Effector CD8-positive, alpha-beta T cell (primary cell): ENCODE measurements around the gene NAT9.
A peak's percentile ranks its signal among the peaks of the same experiment; 100 is the strongest.

ENCODE experiments used
- DNase-seq: peaks from one replicate; lab custom pipeline; 2025; lab: John Stamatoyannopoulos, UW

The NAT9 gene

DNA sequence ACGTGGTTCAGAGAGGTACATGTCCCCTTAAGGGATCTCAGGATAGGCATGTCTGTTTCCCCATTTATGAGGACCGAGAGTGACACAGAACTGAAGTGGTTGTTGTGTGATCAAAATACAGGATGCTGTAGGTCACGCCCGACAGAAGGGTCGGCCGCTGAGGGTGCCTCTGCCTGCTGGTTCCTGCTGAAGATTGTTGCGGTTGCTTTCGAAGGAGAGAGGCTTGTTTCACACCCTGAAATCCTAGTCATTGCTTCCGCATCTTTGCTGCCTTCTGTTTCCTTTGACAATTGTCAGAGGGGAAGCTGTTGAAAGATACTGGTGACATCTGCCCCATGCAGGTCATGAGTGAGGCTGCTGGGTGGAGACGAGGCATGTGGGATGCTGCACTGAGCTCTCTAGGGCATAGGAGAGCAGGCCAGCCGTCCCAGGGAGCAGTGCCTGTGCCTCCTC, 3.8 kb upstream of the NAT9 start:
- peak; percentile 8 for DNase-seq

DNA sequence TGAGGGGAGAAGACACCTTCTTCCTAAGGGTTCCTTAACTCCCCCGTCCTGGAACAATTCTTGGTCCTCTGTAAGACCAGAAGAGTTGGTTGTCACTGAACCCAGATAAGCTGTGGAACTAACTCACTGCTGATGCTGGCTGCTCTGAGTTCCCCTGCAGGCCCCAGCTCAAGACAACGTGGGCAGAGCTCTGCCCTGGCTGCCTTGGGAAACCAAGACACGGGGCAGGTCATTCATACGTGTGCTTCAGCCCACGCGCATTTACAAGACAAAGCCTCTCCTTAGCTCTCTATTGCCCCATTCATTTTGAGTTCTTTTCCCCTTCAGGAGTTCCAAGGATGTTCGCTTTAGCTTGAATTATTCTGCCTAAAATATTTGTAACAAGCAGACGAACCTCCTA, 3.4 kb upstream of the NAT9 start:
- no peak for DNase-seq

- DNase-seq: no peak
These were observed 2.8 kb upstream of the NAT9 start for GRCh38 chr17:74778960-74779359.

DNA sequence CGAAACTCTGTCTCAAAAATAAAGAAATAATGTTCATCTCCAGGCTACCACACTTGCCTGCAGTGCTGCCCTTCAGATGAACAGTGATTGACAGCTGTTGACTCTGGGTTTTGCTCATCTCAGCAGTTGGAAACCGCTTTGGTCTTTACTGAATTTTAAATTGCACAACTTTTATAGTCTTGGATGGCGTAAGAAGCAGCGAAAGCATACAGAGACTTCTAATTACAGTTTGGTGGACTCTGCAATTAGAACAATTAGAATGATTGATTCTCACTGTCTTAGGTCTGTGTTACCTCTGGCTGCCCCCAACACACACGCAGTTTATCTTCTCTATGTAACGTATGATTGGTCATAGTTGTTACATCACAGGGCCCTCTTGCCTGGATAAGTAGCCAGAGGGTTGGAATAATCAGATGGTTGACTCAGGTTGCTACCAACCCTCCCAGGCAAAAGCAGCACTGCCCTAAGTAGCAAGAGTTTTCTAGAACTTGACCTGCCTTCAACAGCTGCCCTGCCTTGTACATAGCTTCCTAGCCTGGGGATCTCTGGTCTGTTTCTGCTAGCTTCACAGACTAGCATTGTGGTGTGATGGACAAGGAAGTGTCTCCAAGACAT, 1.9 kb upstream of the NAT9 start:
- no peak for DNase-seq

GRCh38 chr17:74776990-74777389, 845 bp upstream of the NAT9 start:
- DNase-seq: no peak

- DNase-seq: no peak
These were observed 619 bp downstream of the NAT9 start for GRCh38 chr17:74775409-74776043.

GRCh38 chr17:74773871-74774286, 2.3 kb downstream of the NAT9 start:
- no peak for DNase-seq

GRCh38 chr17:74773414-74773813, 2.7 kb downstream of the NAT9 start:
- DNase-seq: no peak

- no peak for DNase-seq
These were observed 4.1 kb downstream of the NAT9 start for GRCh38 chr17:74772053-74772452.

- no peak for DNase-seq
These were observed 4.7 kb downstream of the NAT9 start for GRCh38 chr17:74771319-74771914.

DNA sequence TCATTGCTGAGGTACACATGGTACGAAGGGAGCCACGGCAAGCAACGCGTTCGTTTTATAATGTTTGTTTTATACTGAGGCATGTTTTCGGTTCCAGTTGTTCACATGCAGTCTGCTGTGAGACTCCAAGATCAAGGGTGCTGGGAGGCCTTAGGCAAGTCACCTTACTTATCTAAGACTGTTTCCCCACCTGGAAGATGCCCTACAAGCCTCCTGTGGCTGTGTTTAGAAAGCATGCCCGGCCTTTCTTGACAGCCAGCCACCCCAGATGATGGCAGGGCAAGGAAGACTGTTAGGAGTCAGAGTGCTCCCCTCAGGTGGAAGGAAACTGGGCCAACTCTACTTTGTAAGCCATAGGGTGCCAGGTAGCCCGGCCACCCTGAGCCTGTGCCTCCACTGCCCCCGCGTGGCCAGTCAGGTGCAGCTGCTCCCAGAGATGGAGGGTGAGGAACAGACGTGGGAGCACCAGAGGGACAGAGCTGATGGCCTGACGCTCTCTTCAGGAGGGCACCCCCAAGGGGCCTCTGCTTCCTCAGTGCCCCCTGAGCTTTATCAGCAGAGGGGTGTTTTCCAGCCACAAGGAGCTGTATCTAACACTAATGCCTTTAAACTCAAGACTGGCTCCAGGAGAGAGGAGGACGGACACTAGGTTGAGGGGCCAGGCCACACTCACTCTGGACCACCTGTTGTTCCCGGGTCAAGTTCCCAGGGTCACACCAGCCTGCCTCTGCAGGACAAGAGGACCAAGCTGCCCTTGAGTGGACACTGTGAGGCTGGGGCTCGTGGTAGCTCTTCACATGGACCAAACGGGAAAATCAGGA, 5.4 kb downstream of the NAT9 start:
- peak; percentile 61 for DNase-seq

DNA sequence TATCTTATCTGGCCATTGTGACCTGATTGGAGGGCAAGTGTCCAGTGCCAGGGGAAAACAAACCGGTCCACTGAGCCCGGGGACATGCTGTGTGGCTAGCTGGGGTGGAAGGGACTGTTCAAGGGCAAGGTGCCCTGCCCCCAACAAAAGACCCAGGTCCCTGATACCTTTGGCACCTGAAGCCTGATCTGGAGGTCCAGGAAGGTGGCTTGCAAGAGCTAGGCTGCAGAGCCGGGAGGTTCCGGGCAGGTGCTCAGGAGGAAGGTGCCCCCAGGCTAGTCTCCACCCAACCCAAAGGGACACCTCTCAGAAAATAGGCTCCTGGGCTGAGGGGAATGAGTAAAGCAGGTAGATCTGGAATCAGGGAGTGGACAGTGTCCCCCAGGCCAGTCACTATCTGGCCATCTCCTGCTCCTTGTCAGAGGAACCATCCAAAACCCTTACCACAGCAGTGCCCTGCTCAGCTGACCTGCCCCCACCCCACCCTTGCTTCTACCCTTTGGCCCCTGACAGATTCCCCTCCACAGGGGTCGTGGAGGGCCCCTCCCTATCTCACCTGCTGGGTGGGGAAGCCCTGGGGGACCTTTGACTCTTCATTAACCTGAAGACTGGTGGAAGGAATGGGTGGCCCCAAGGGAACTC, 6.2 kb downstream of the NAT9 start:
- no peak for DNase-seq

- DNase-seq: no peak
These were observed 6.8 kb downstream of the NAT9 start for GRCh38 chr17:74769266-74769855.

- no peak for DNase-seq
These were observed 7.4 kb downstream of the NAT9 start for GRCh38 chr17:74768763-74769114.

DNA sequence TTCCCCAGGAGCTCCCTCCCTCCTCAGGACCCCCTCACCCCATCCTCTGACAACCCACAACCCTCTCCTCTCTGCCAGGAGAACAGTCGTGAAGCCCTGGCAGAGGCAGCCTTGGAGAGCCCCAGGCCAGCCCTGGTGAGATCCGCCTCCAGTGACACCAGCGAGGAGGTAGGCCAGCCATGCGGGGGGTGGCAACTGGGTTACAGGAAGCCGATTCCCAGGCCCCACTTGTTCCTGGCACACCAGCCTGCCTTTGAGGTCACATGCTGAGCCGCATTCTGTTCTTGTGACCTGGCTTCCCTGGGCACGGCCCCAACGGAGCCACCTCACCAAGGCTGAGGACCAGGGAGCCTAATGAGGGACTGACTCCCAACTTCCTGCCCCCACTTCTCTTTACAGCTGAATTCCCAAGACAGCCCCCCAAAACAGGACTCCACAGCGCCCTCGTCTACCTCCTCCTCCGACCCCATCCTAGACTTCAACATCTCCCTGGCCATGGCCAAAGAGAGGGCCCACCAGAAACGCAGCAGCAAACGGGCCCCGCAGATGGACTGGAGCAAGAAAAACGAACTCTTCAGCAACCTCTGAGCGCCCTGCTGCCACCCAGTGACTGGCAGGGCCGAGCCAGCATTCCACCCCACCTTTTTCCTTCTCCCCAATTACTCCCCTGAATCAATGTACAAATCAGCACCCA, 7.9 kb downstream of the NAT9 start:
- no peak for DNase-seq

DNA sequence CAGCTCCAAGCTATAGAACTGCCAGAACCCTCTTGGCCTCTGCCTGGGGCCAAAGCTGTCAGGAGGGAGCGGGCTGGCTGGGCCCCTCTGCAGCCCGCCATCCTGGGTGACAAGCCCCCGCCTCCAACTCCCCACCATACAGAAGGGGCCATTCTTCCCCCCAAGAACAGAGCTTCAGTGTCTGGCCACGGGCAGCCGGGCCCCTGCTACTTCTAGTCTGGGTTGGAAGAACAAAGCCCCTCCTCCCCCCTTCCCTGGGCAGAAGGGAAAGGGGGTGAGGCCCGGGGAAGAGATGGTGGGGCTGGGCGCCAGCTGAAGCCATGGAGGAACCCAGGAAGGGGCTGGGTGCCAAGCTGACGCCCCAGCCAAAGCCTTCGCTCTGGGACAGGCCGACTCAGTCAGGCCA, 9.0 kb downstream of the NAT9 start:
- no peak for DNase-seq

DNA sequence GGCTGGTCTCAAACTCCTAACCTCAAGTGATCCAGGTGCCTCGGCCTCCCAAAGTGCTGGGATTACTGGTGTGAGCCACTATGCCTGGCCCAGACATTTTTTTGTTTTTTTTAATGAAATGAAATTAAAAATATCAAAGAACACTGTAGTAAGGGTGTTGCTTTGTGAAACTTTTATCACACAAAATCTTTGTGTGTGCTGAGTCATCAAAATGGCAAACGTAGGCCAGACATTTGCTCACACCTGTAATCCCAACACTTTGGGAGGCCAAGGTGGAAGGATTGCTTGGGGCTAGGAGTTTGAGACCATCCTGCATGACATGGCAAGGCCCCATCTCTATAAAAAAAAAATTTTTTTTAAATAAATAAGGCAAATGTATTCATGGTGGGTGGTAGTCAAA, 9.7 kb downstream of the NAT9 start:
- DNase-seq: no peak

DNA sequence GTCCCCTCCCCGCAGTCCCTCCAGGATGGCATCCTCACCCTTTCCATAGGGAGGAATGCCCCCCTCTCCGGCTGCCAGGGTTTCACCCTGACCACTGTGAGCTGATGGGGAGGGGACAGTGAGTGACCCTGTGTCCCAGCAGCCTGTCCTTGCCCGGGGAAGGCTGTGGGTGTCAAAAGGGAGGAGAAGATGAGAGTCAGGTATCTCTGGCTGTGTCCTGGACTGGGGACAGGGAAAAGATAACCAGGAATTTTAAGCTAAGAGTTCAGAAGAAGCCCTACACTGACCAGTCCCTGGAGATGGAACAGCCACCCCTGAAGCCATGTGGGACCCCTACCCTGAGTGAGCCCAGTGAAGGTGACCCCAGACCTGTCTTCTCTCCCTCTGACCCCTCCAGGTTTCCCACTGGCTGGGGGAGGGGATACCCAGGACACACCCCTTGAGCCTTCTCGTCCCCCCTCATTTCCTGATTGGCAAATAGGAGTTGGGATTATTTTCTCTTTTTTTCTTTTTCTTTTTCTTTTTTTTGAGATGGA, 11.3 kb downstream of the NAT9 start:
- DNase-seq: no peak

GRCh38 chr17:74763565-74764387, 12.4 kb downstream of the NAT9 start:
- DNase-seq: no peak

GRCh38 chr17:74761931-74762330, 14.2 kb downstream of the NAT9 start:
- DNase-seq: no peak
